Measurements from ENCODE around the gene BLACAT1.

BLACAT1 gene

DNA sequence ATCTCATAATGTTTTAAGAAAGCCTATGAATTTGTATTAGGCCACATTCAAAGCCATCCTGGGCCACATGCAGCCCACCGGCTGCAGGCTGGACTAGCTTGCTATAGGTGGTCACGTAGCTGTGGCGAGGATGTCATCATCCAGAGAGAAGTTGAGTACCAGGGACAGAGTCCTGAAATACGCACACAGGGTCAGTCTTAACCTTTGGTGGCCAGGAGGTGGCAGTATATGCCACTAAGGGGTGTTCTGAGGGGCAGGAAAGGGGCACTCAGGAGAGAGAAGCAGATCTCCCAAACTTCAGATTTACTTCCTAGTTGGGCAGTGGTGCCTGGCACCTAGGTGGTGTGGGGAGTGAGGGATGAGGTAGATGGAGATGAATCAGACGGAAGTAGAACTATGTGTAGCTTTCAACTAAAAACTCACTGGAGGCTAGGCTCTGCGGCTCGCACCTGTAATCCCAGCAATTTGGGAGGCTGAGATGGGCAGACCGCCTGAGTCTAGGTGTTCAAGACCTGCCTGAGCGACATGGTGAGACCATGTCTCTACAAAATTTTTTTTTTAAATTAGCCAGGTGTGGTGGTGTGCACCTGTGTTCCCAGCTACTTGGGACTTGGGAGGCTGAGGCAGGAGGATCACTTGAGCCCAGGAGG, 32.4 kb upstream of the BLACAT1 start:
- Histone ChIP-seq H3K27ac (ENCODE audit: low read length) (no peak overlapping the region), H3K9me2 (replicated peaks; ENCODE audit: insufficient read depth, low read length) (no peaks in the 10 kb centered on the region), H3K4me1 (ENCODE audit: low read length) (no peaks in the 10 kb centered on the region), H3K9me3 (replicated peaks; ENCODE audit: insufficient read depth, low read length) (no peaks in the 10 kb centered on the region), H4K20me1 (ENCODE audit: insufficient read depth, low read length) (no peaks in the 10 kb centered on the region), H3K36me3 (replicated peaks; ENCODE audit: insufficient read depth, low read length) (no peaks in the 10 kb centered on the region), H3K4me3 (ENCODE audit: low read length) (no peak overlapping the region), H3K27me3 (replicated peaks; ENCODE audit: insufficient read depth, low read length) (peaks cover 64% of the 10 kb centered on the region), H3F3A (ENCODE audit: insufficient read depth, low read length) (no peaks in the 10 kb centered on the region), H3K79me2 (ENCODE audit: low read length) (no peaks in the 10 kb centered on the region), H3K9ac (ENCODE audit: low read length) (no peak overlapping the region), H2AFZ (ENCODE audit: low read length) (no peak overlapping the region), H3K4me2 (ENCODE audit: low read depth, low read length) (no peak overlapping the region)
- peak; percentile 72 for DNase-seq
- no peak for TF ChIP-seq EZH2phosphoT487 (IDR thresholded peaks at IDR 0.05; ENCODE audit: low read length)
- no peak for TF ChIP-seq EZH2 (optimal IDR thresholded peaks at IDR 0.05; ENCODE audit: low read depth, low read length)
- TF ChIP-seq CTCF (IDR thresholded peaks at IDR 0.05; ENCODE audit: low read length): peak; percentile 95

DNA sequence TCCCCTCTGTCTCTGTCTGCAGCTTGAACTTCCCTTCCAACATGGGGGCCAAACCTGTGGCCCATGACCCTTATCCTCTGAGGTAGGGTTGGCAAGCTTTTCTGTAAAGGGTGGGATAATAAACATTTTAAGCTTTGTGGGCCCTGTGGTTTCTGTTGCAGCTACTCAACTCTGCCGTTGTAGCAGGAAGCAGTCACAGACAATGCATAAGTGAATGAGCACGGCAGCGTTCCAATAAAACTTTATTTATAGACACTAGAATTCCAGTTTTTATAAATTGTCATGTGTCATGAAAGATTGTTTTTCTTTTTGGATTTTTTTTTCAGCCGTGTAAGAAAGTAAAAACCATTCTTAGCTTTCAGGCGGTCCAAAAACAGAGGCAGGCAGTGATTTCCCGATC, 30.4 kb upstream of the BLACAT1 start:
- Histone ChIP-seq H3K27me3 (replicated peaks; ENCODE audit: insufficient read depth, low read length) (peaks cover 63% of the 10 kb centered on the region), H2AFZ (ENCODE audit: low read length) (no peak overlapping the region), H3K4me3 (ENCODE audit: low read length) (no peak overlapping the region), H3K9me3 (replicated peaks; ENCODE audit: insufficient read depth, low read length) (no peaks in the 10 kb centered on the region), H3K4me1 (ENCODE audit: low read length) (peaks cover 2% of the 10 kb centered on the region; the same call in 1 of the 2 replicates), H3K27ac (ENCODE audit: low read length) (no peak overlapping the region), H3K9ac (ENCODE audit: low read length) (no peak overlapping the region), H4K20me1 (ENCODE audit: insufficient read depth, low read length) (no peaks in the 10 kb centered on the region), H3K4me2 (ENCODE audit: low read depth, low read length) (no peak overlapping the region), H3K79me2 (ENCODE audit: low read length) (no peaks in the 10 kb centered on the region), H3F3A (ENCODE audit: insufficient read depth, low read length) (no peaks in the 10 kb centered on the region), H3K9me2 (replicated peaks; ENCODE audit: insufficient read depth, low read length) (no peaks in the 10 kb centered on the region), H3K36me3 (replicated peaks; ENCODE audit: insufficient read depth, low read length) (no peaks in the 10 kb centered on the region)
- TF ChIP-seq CTCF (IDR thresholded peaks at IDR 0.05; ENCODE audit: low read length) (no peak), EZH2 (optimal IDR thresholded peaks at IDR 0.05; ENCODE audit: low read depth, low read length) (no peak), EZH2phosphoT487 (IDR thresholded peaks at IDR 0.05; ENCODE audit: low read length) (no peak)
- DNase-seq: no peak

DNA sequence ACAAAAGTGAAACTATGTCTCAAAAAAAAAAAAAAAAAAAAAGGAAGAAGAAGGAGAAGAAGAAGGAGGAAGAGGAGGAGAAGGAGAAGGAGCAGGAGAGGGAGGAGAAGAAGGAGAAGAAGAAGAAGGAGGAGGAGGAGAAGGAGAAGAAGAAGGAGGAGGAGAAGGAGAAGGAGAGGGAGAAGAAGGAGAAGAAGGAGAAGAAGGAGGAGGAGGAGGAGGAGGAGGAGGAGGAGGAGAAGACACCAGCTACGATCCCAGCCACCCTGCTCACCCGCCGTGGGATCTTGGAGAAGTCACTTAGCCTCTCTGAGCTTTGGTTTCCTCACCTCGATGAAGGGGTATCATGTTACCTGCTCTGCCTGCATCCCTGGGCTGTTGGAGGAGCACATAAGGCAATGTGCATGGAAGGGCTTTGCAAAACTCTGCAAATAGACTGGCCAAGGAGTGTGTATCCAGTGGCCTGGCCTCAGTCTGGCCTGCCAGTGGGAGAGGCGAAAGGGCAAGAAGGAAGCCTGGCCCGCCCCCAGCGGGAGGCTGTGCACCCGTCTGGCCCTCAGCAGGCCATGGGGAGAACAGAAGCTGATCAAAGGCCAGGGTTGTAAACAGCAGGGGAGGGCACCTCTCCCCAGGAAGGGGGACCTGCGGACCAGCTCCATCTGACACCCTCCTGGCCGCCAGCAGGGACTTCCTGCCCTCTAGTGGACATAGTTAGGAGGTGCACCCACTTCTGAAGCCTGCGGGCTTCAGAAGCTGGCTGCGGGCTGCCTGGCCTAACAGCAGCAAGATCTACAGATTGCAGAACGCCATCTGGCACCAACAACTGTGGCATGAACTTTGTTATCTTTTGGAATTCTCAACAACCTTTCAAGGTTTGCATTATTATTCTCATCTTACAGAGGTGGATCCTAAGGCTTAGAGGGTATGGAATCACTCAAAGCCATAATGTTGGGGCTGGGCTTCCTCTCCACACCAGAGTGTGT, 29.4 kb upstream of the BLACAT1 start:
- Histone ChIP-seq H3K9me2 (replicated peaks; ENCODE audit: insufficient read depth, low read length) (no peaks in the 10 kb centered on the region), H3K9ac (ENCODE audit: low read length) (no peak overlapping the region), H3K4me3 (ENCODE audit: low read length) (no peak overlapping the region), H3K27ac (ENCODE audit: low read length) (no peak overlapping the region), H2AFZ (ENCODE audit: low read length) (0 out of 2 replicates have a peak overlapping the region, but pooled peaks have one; percentile 11), H3K27me3 (replicated peaks; ENCODE audit: insufficient read depth, low read length) (peaks cover 57% of the 10 kb centered on the region), H3K79me2 (ENCODE audit: low read length) (no peaks in the 10 kb centered on the region), H3K36me3 (replicated peaks; ENCODE audit: insufficient read depth, low read length) (no peaks in the 10 kb centered on the region), H3F3A (ENCODE audit: insufficient read depth, low read length) (peaks cover 5% of the 10 kb centered on the region; the same call in 1 of the 2 replicates), H3K9me3 (replicated peaks; ENCODE audit: insufficient read depth, low read length) (no peaks in the 10 kb centered on the region), H4K20me1 (ENCODE audit: insufficient read depth, low read length) (no peaks in the 10 kb centered on the region), H3K4me1 (ENCODE audit: low read length) (peaks cover 10% of the 10 kb centered on the region), H3K4me2 (ENCODE audit: low read depth, low read length) (no peak overlapping the region)
- TF ChIP-seq EZH2 (optimal IDR thresholded peaks at IDR 0.05; ENCODE audit: low read depth, low read length) (no peak), CTCF (IDR thresholded peaks at IDR 0.05; ENCODE audit: low read length) (peak; percentile 99), EZH2phosphoT487 (IDR thresholded peaks at IDR 0.05; ENCODE audit: low read length) (no peak)
- peak; percentile 86 for DNase-seq
